MCF 10A (cell line): Measurements from ENCODE around the gene ABCA13. TPM values are rescaled to one million over a fixed set of nuclear protein-coding genes. Genes with fewer than 3 reads are reported as not detected.

ENCODE experiments used
- BruUV-seq: library from RNA; stranded (reverse); fragments of 400-500 nt; replicated peaks from 2 replicates; lab custom pipeline; 2021; lab: Mats Ljungman, UMichigan
- CTCF ChIA-PET: fragments of 300-600 bp; sonication (Branson Sonifier 250); formaldehyde crosslinking; extraction: SDS; loops from one replicate; lab custom pipeline; 2021; ENCODE audit warnings: antibody characterized with exemption, inconsistent platforms; lab: Yijun Ruan, JAX
- POLR2A ChIA-PET: fragments of 300-600, 350-650 bp; sonication (Branson Sonifier 250); formaldehyde crosslinking; extraction: SDS; loops from one replicate; lab custom pipeline; 2020; ENCODE audit warnings: antibody characterized with exemption, inconsistent platforms; lab: Yijun Ruan, JAX
- DNase-seq: peaks from one replicate; pipeline ENCODE4 v3.0.0-alpha.2; 2018; ENCODE audit not compliant: unreplicated experiment
- H3K27ac Mint-ChIP-seq: one replicate; pipeline ENCODE4 v1.8.0; 2022; ENCODE audit warnings: mild to moderate bottlenecking, low read depth, mixed read lengths; ENCODE audit not compliant: unreplicated experiment
- H3K27me3 Mint-ChIP-seq: one replicate; pipeline ENCODE4 v1.8.0; 2022; ENCODE audit warnings: mixed read lengths; ENCODE audit not compliant: insufficient read depth, unreplicated experiment
- H3K36me3 Mint-ChIP-seq: one replicate; pipeline ENCODE4 v1.8.0; 2022; ENCODE audit warnings: mild to moderate bottlenecking, moderate library complexity, mixed read lengths; ENCODE audit not compliant: insufficient read depth, unreplicated experiment
- H3K4me1 Mint-ChIP-seq: one replicate; pipeline ENCODE4 v1.8.0; 2022; ENCODE audit warnings: mixed read lengths; ENCODE audit not compliant: insufficient read depth, unreplicated experiment
- H3K4me3 Mint-ChIP-seq: one replicate; pipeline ENCODE4 v1.8.0; 2022; ENCODE audit warnings: mild to moderate bottlenecking, moderate library complexity, mixed read lengths; ENCODE audit not compliant: unreplicated experiment
- H3K9me3 Mint-ChIP-seq: one replicate; pipeline ENCODE4 v1.8.0; 2022; ENCODE audit warnings: mixed read lengths; ENCODE audit not compliant: unreplicated experiment
- intact Hi-C: fragments of 100-400 bp; cut with micrococcal nuclease; formaldehyde crosslinking; loops from 2 replicates; pipeline ENCODE4 v1.14.1; 2022
- total RNA-seq: library from RNA; stranded (reverse); gene quantifications from 2 replicates; pipeline ENCODE4 v1.2.3, GENCODE V29; 2022
- TF ChIP-seq, protein P1 (sequence below): fragments of 200-600 bp; IDR thresholded peaks from one replicate; pipeline ENCODE4 v1.8.0; 2022; ENCODE audit warnings: antibody characterized with exemption, mild to moderate bottlenecking; ENCODE audit not compliant: unreplicated experiment

ABCA13 gene
- total RNA-seq, 1 experiment from 2014 or later = 0.30 TPM

DNA sequence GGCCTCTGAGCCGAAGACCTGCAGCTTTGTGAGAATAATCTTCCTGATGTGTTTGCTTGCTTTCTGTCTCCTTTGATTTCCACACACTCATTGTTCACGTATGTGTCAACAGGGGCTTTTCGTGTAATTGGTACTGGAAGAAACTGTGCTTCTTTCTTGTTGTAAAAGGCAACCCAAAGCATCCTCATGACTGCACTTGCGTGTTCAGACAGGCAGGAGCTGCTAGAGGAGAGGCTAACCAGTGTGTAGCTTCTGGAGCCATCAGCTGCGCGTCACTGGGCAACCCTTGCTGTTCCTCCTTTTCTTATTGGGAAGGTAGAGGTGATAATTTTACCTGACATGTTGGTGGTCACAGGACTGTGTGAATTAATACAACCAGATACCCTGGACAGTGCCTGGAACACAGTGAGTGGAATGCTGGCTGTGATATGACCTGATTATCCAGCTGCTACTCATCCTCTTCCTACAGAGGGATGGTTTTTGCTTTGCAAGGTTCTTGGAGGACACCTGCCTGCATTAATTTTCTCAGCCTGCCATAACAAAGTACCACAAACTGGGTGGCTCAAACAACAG is 213.0 kb downstream of the ABCA13 start:
- Mint-ChIP-seq H3K36me3 (no peaks in the 10 kb centered on the region), H3K27me3 (no peaks in the 10 kb centered on the region), H3K9me3 (no peaks in the 10 kb centered on the region), H3K4me1 (peaks cover 10% of the 10 kb centered on the region), H3K4me3 (no peak overlapping the region), H3K27ac (no peak overlapping the region)
- intact Hi-C loops = no loop called here
- DNase-seq = no peak
- POLR2A ChIA-PET = no interaction called here
- BruUV-seq = no TSS peak
- TF ChIP-seq, protein P1, sequence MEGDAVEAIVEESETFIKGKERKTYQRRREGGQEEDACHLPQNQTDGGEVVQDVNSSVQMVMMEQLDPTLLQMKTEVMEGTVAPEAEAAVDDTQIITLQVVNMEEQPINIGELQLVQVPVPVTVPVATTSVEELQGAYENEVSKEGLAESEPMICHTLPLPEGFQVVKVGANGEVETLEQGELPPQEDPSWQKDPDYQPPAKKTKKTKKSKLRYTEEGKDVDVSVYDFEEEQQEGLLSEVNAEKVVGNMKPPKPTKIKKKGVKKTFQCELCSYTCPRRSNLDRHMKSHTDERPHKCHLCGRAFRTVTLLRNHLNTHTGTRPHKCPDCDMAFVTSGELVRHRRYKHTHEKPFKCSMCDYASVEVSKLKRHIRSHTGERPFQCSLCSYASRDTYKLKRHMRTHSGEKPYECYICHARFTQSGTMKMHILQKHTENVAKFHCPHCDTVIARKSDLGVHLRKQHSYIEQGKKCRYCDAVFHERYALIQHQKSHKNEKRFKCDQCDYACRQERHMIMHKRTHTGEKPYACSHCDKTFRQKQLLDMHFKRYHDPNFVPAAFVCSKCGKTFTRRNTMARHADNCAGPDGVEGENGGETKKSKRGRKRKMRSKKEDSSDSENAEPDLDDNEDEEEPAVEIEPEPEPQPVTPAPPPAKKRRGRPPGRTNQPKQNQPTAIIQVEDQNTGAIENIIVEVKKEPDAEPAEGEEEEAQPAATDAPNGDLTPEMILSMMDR = no peak
- CTCF ChIA-PET = interaction anchor here (0.6 kb wide), 1 partner anchor 10 kb away, joined by 3 read pairs; no protein-coding TSS in a partner anchor

DNA sequence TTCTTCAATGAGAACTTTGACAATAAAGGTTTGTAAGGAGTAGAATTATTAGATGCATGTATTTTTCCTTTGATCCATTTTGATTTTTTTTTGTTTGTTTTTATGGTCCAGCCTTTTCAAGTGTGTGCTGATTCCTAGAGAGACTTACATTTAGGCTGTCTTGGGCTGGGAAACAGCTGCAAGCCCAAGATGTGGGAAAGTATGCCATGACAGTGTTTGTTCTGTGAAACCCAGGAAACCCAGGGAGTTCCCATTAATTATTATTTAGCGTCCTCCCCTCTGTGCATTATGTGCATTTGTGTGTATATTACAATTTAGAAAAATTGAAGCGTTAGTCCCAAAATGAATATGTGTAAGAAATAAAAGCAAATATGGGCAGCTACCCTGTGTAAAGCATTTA is 216.7 kb downstream of the ABCA13 start:
- peaks cover 22% of the 10 kb centered on the region for H3K4me1 Mint-ChIP-seq
- ChIA-PET CTCF (no interaction called here), POLR2A (no interaction called here)
- H3K9me3 Mint-ChIP-seq = peaks cover 6% of the 10 kb centered on the region
- no peak overlapping the region for H3K4me3 Mint-ChIP-seq
- intact Hi-C loops = no loop called here
- TF ChIP-seq, protein P1 = no peak
- no TSS peak for BruUV-seq
- H3K27ac Mint-ChIP-seq = no peak overlapping the region
- no peaks in the 10 kb centered on the region for H3K27me3 Mint-ChIP-seq
- no peak for DNase-seq
- H3K36me3 Mint-ChIP-seq = no peaks in the 10 kb centered on the region

DNA sequence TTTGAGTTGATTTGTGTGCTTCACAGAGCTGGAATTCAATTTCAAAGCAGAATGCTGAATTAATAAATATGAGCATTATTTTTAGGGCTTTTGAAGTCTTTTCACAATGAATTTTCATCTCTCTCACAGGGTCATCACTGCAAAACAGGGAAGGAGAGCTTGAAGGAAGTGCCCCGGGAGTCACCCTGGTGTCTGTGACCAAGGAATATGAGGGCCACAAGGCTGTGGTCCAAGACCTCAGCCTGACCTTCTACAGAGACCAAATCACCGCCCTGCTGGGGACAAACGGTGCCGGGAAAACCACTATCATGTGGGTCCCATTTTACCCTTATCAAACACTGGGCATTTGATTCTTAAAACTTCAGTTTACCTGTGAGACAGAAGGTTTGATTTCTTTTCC is 217.7 kb downstream of the ABCA13 start:
- Mint-ChIP-seq H3K36me3 (no peaks in the 10 kb centered on the region), H3K4me3 (no peak overlapping the region), H3K27me3 (no peaks in the 10 kb centered on the region), H3K9me3 (peaks cover 8% of the 10 kb centered on the region), H3K4me1 (peaks cover 22% of the 10 kb centered on the region), H3K27ac (peak overlapping the region; percentile 95)
- intact Hi-C loops = no loop called here
- DNase-seq = no peak
- TF ChIP-seq, protein P1 = no peak
- POLR2A ChIA-PET = no interaction called here
- CTCF ChIA-PET = no interaction called here
- BruUV-seq = no TSS peak

DNA sequence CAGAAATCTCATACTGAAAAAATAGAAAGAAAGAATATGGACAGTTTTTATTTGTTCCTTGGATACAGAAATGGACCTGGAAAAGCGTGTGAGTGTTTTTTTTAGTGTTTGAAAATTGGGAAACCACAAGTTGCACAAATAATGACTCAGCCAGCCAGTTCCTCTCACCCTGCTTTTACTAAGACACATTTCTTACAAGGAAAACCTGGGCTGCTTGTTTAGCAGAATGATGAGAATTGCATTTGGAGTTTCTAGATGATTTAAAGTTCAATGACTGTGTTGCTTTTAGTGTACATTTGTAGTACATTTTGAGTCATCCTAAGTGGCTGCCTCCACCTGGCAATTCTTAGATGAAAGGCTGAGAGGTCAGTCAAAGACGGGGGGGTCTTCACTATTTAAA is 218.7 kb downstream of the ABCA13 start:
- ChIA-PET CTCF (interaction anchor here (2.3 kb wide), 1 partner anchor 53 kb away, joined by 8 read pairs; no protein-coding TSS in a partner anchor), POLR2A (no interaction called here)
- TF ChIP-seq, protein P1 = no peak
- Mint-ChIP-seq H3K27ac (peak overlapping the region; percentile 95), H3K9me3 (peaks cover 14% of the 10 kb centered on the region), H3K4me3 (peak overlapping the region; percentile 30), H3K27me3 (no peaks in the 10 kb centered on the region), H3K4me1 (peaks cover 22% of the 10 kb centered on the region), H3K36me3 (no peaks in the 10 kb centered on the region)
- DNase-seq = peak; percentile 77
- BruUV-seq = no TSS peak
- intact Hi-C loops = no loop called here
